ENCODE results near the gene CALR. TPM values are rescaled to one million over a fixed set of nuclear protein-coding genes. Genes with fewer than 3 reads are reported as not detected.

The CALR gene
- total RNA-seq, 1 donor from 2014 or later, result 2,193 TPM

DNA sequence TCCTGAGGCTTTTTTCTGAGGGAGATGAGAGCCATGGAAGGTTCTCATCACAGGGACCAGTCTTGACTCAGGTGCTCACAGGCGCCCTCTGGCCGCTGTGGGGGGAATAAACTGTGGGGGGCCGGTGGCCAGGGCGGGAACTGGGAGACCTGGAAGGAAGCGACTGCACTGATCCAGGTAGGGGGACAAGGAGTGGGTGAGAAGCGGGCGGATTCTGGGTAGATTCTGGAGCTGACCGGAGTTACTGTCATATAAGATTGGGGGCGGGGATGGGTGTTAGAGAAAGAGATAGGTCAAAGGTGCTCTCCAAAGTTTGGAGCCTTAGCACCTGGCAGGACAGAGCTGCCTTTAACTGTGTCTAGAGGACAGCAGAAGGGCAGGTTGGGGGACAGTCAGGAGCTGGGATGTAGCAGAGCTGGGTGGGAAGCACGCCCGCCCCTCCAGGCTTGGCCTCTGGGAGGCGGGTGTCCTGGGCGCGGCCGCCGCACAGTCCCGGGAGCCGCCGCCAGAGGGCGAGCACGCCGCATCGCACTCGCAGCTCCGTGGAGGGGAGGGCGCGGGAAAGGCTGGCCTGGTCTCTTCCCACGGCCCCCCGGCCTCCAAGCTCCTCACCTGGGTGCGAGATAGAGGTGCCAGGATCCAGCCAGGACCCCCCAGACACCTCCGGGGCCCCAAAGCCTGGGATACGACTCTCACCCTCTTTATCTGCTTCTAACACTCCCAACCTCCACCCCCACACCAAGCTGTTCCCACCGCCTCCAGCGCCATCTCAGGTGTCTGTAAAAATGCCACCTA is 26.8 kb downstream of the CALR start:
- H3K27ac ChIP-seq (ENCODE audit: low read depth, low read length), result peak overlapping the region; percentile 43
- no peaks in the 10 kb centered on the region for H3K27me3 ChIP-seq (ENCODE audit: insufficient read depth, low read length)
- no peaks in the 10 kb centered on the region for H3K4me1 ChIP-seq (ENCODE audit: insufficient read depth, low read length)
- H3K4me2 ChIP-seq (ENCODE audit: low read length), result peak overlapping the region; percentile 94
- Mint-ChIP-seq H3K9me3 (ENCODE audit: unreplicated experiment) (no peaks in the 10 kb centered on the region), H3K4me3 (ENCODE audit: unreplicated experiment) (peak overlapping the region; percentile 84), H3K27me3 (ENCODE audit: low read depth, unreplicated experiment) (peaks cover 7% of the 10 kb centered on the region), H3K36me3 (ENCODE audit: low read depth, unreplicated experiment) (no peaks in the 10 kb centered on the region), H3K27ac (ENCODE audit: unreplicated experiment) (peak overlapping the region; percentile 86), H3K4me1 (ENCODE audit: low read depth, unreplicated experiment) (peaks cover 2% of the 10 kb centered on the region)
- no peaks in the 10 kb centered on the region for H3K79me2 ChIP-seq (ENCODE audit: insufficient read depth, low read length)
- FAIRE-seq, result no peak
- H3K4me3 ChIP-seq (ENCODE audit: insufficient read depth, low read depth, low read length), result peak overlapping the region; percentile 58
- DNase-seq (ENCODE audit: low read depth), result no peak
- H3K9ac ChIP-seq (ENCODE audit: low read length), result peak overlapping the region; percentile 69
- H3K9me3 ChIP-seq (ENCODE audit: insufficient read depth, low read depth, low read length), result no peaks in the 10 kb centered on the region
- no peaks in the 10 kb centered on the region for H3K36me3 ChIP-seq (ENCODE audit: insufficient read depth, low read length)
- H4K20me1 ChIP-seq (ENCODE audit: insufficient read depth, low read length), result no peaks in the 10 kb centered on the region
- H2AFZ ChIP-seq (ENCODE audit: low read depth, low read length), result peak overlapping the region; percentile 92
- TF ChIP-seq EZH2 (IDR thresholded peaks at IDR 0.05; ENCODE audit: insufficient read depth, low read length), result no peak
- TF ChIP-seq, protein P1, sequence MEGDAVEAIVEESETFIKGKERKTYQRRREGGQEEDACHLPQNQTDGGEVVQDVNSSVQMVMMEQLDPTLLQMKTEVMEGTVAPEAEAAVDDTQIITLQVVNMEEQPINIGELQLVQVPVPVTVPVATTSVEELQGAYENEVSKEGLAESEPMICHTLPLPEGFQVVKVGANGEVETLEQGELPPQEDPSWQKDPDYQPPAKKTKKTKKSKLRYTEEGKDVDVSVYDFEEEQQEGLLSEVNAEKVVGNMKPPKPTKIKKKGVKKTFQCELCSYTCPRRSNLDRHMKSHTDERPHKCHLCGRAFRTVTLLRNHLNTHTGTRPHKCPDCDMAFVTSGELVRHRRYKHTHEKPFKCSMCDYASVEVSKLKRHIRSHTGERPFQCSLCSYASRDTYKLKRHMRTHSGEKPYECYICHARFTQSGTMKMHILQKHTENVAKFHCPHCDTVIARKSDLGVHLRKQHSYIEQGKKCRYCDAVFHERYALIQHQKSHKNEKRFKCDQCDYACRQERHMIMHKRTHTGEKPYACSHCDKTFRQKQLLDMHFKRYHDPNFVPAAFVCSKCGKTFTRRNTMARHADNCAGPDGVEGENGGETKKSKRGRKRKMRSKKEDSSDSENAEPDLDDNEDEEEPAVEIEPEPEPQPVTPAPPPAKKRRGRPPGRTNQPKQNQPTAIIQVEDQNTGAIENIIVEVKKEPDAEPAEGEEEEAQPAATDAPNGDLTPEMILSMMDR (IDR thresholded peaks at IDR 0.05; ENCODE audit: insufficient read depth, low read depth, low read length), result peak; percentile 42

DNA sequence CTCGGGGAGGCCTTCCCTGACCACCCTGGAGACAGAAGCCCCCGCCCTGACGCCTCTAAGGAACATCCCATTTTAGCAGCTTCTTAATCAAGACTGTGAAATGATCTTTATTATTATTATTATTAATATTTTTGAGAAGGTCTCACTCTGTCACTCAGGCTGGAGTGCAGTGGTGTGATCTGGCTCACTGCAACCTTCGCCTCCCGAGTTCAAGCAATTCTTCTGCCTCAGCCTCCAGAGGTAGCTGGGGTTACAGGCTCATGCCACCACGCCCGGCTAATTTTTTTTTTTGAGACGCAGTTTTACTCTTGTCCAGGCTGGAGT is 27.4 kb downstream of the CALR start:
- Histone ChIP-seq H3K36me3 (ENCODE audit: insufficient read depth, low read length) (no peaks in the 10 kb centered on the region), H3K4me1 (ENCODE audit: insufficient read depth, low read length) (no peaks in the 10 kb centered on the region), H2AFZ (ENCODE audit: low read depth, low read length) (peak overlapping the region; percentile 92), H4K20me1 (ENCODE audit: insufficient read depth, low read length) (no peaks in the 10 kb centered on the region), H3K4me3 (ENCODE audit: insufficient read depth, low read depth, low read length) (no peak overlapping the region), H3K27me3 (ENCODE audit: insufficient read depth, low read length) (no peaks in the 10 kb centered on the region), H3K79me2 (ENCODE audit: insufficient read depth, low read length) (no peaks in the 10 kb centered on the region), H3K27ac (ENCODE audit: low read depth, low read length) (peak overlapping the region; percentile 43), H3K9me3 (ENCODE audit: insufficient read depth, low read depth, low read length) (no peaks in the 10 kb centered on the region), H3K9ac (ENCODE audit: low read length) (peak overlapping the region; percentile 69), H3K4me2 (ENCODE audit: low read length) (peak overlapping the region; percentile 94)
- no peak for DNase-seq (ENCODE audit: low read depth)
- FAIRE-seq, result no peak
- Mint-ChIP-seq H3K4me3 (ENCODE audit: unreplicated experiment) (peak overlapping the region; percentile 74), H3K27ac (ENCODE audit: unreplicated experiment) (no peak overlapping the region), H3K36me3 (ENCODE audit: low read depth, unreplicated experiment) (no peaks in the 10 kb centered on the region), H3K4me1 (ENCODE audit: low read depth, unreplicated experiment) (peaks cover 2% of the 10 kb centered on the region), H3K9me3 (ENCODE audit: unreplicated experiment) (no peaks in the 10 kb centered on the region), H3K27me3 (ENCODE audit: low read depth, unreplicated experiment) (peaks cover 11% of the 10 kb centered on the region)
- TF ChIP-seq, protein P1 (IDR thresholded peaks at IDR 0.05; ENCODE audit: insufficient read depth, low read depth, low read length), result no peak

DNA sequence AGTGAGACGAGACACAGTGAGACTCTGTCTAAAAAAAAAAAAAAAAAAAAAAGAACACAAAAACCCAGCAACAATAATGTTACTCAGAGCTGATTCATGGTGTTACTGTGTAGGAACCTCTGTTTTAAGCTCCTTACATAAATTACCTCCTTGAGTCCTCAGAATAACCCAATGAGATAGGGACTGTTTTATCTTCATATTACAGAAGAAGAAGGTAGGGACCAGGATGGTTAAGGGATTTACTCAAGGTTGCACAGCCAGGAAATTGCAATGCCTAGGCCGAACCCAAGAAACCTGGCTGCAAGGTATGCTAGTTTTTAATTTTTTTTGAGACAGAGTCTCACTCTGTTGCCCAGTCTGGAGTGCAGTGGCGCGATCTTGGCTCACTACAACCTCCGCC is 29.5 kb downstream of the CALR start:
- Mint-ChIP-seq H3K9me3 (ENCODE audit: unreplicated experiment) (no peaks in the 10 kb centered on the region), H3K27ac (ENCODE audit: unreplicated experiment) (no peak overlapping the region)

More for the DNA sequence above, 29.5 kb downstream of the CALR start:
- H3K9me3 ChIP-seq (ENCODE audit: insufficient read depth, low read depth, low read length), result no peaks in the 10 kb centered on the region
- H3K4me3 ChIP-seq (ENCODE audit: insufficient read depth, low read depth, low read length), result no peak overlapping the region
- Mint-ChIP-seq H3K4me1 (ENCODE audit: low read depth, unreplicated experiment) (peaks cover 2% of the 10 kb centered on the region), H3K4me3 (ENCODE audit: unreplicated experiment) (no peak overlapping the region), H3K36me3 (ENCODE audit: low read depth, unreplicated experiment) (no peaks in the 10 kb centered on the region), H3K27me3 (ENCODE audit: low read depth, unreplicated experiment) (peaks cover 6% of the 10 kb centered on the region)
- H3K36me3 ChIP-seq (ENCODE audit: insufficient read depth, low read length), result no peaks in the 10 kb centered on the region
- FAIRE-seq, result no peak
- H3K4me1 ChIP-seq (ENCODE audit: insufficient read depth, low read length), result no peaks in the 10 kb centered on the region
- H3K27me3 ChIP-seq (ENCODE audit: insufficient read depth, low read length), result no peaks in the 10 kb centered on the region
- no peak overlapping the region for H2AFZ ChIP-seq (ENCODE audit: low read depth, low read length)
- no peaks in the 10 kb centered on the region for H4K20me1 ChIP-seq (ENCODE audit: insufficient read depth, low read length)
- no peak overlapping the region for H3K27ac ChIP-seq (ENCODE audit: low read depth, low read length)
- H3K4me2 ChIP-seq (ENCODE audit: low read length), result no peak overlapping the region
- H3K79me2 ChIP-seq (ENCODE audit: insufficient read depth, low read length), result no peaks in the 10 kb centered on the region
- no peak for DNase-seq (ENCODE audit: low read depth)
- TF ChIP-seq, protein P1 (IDR thresholded peaks at IDR 0.05; ENCODE audit: insufficient read depth, low read depth, low read length), result no peak
- TF ChIP-seq EZH2 (IDR thresholded peaks at IDR 0.05; ENCODE audit: insufficient read depth, low read length), result no peak
- no peak overlapping the region for H3K9ac ChIP-seq (ENCODE audit: low read length)

Measured in astrocyte (in vitro differentiated cells and primary cell).